ENCODE results near the gene NEMP1.

Gene NEMP1

GRCh38 chr12:57109207-57110103 is 30.9 kb upstream of the NEMP1 start:
- no CpG with 5 or more reads among the region's 7 CpGs for WGBS, 2 donors (ENCODE audit: extremely low coverage in 2 of 2, insufficient read length in 2 of 2, insufficient replicate concordance in 1 of 2)
- Histone ChIP-seq H3K27ac (replicated peaks; ENCODE audit: low read length) (no peak overlapping the region), H3K14ac (ENCODE audit: low read length) (no peak overlapping the region)

GRCh38 chr12:57107456-57108155 is 29.0 kb upstream of the NEMP1 start:
- Histone ChIP-seq H3K23ac (ENCODE audit: low read depth, low read length, poor library complexity) (no peak overlapping the region), H3K27me3 (ENCODE audit: control insufficient read depth in 3 of 3, insufficient read depth in 3 of 3, low read depth in 1 of 3, low read length in 3 of 3) (no peaks in the 10 kb centered on the region), H3K36me3 (replicated peaks in 1 of 2; ENCODE audit: control insufficient read depth in 2 of 2, insufficient read depth in 2 of 2, low read length in 2 of 2) (peaks cover 0 to 52% of the 10 kb centered on the region in 2 donors), H3K9me3 (replicated peaks in 1 of 2; ENCODE audit: control insufficient read depth in 2 of 2, insufficient read depth in 1 of 2, low read depth in 1 of 2, low read length in 2 of 2) (no peaks in the 10 kb centered on the region), H3K4ac (ENCODE audit: low read length) (no peak overlapping the region), H2BK120ac (ENCODE audit: low read depth, low read length) (no peak overlapping the region), H3K27ac (replicated peaks; ENCODE audit: low read length) (no peak overlapping the region), H3K4me1 (ENCODE audit: control insufficient read depth in 2 of 2, insufficient read depth in 1 of 2, low read depth in 1 of 2, low read length in 2 of 2) (peaks cover 9 to 20% of the 10 kb centered on the region in 2 donors), H2AFZ (ENCODE audit: low read length) (no peak overlapping the region), H3K9ac (ENCODE audit: low read depth, low read length, poor library complexity) (no peak overlapping the region), H3K4me2 (ENCODE audit: insufficient read depth, low read length, poor library complexity, severe bottlenecking) (no peak overlapping the region), H2BK5ac (ENCODE audit: low read length) (no peak overlapping the region), H2BK15ac (ENCODE audit: low read length) (no peak overlapping the region), H2AK5ac (ENCODE audit: low read depth, low read length) (peak overlapping the region; percentile 58), H4K91ac (ENCODE audit: low read depth, low read length, poor library complexity) (no peak overlapping the region), H3K14ac (ENCODE audit: low read length) (no peak overlapping the region), H3K18ac (ENCODE audit: low read length) (no peak overlapping the region), H4K8ac (ENCODE audit: low read depth, low read length) (no peak overlapping the region), H3K79me1 (ENCODE audit: low read depth, low read length) (no peaks in the 10 kb centered on the region), H3K4me3 (ENCODE audit: low read length in 2 of 2) (no peak overlapping the region), H2BK12ac (ENCODE audit: low read length) (no peak overlapping the region)
- DNase-seq (ENCODE audit: low spot score) = no peak
- no CpG with 5 or more reads among the region's 7 CpGs for WGBS, 2 donors (ENCODE audit: extremely low coverage in 2 of 2, insufficient read length in 2 of 2, insufficient replicate concordance in 1 of 2)

More at GRCh38 chr12:57109207-57110103, 30.9 kb upstream of the NEMP1 start:
- H3K79me1 ChIP-seq (ENCODE audit: low read depth, low read length) = no peaks in the 10 kb centered on the region
- DNase-seq (ENCODE audit: low spot score) = no peak
- peak overlapping the region; percentile 15 for H2BK15ac ChIP-seq (ENCODE audit: low read length)
- H3K36me3 ChIP-seq (replicated peaks in 1 of 2; ENCODE audit: control insufficient read depth in 2 of 2, insufficient read depth in 2 of 2, low read length in 2 of 2) = peaks cover 0 to 43% of the 10 kb centered on the region in 2 donors
- no peak overlapping the region for H2BK12ac ChIP-seq (ENCODE audit: low read length)
- H2BK5ac ChIP-seq (ENCODE audit: low read length) = no peak overlapping the region
- H2BK120ac ChIP-seq (ENCODE audit: low read depth, low read length) = no peak overlapping the region
- H3K4me2 ChIP-seq (ENCODE audit: insufficient read depth, low read length, poor library complexity, severe bottlenecking) = no peak overlapping the region
- H4K8ac ChIP-seq (ENCODE audit: low read depth, low read length) = no peak overlapping the region
- H3K9ac ChIP-seq (ENCODE audit: low read depth, low read length, poor library complexity) = no peak overlapping the region
- H3K4ac ChIP-seq (ENCODE audit: low read length) = no peak overlapping the region
- no peak overlapping the region for H3K23ac ChIP-seq (ENCODE audit: low read depth, low read length, poor library complexity)
- H3K18ac ChIP-seq (ENCODE audit: low read length) = peak overlapping the region; percentile 62
- peaks cover 8 to 19% of the 10 kb centered on the region in 2 donors for H3K4me1 ChIP-seq (ENCODE audit: control insufficient read depth in 2 of 2, insufficient read depth in 1 of 2, low read depth in 1 of 2, low read length in 2 of 2)
- H2AK5ac ChIP-seq (ENCODE audit: low read depth, low read length) = no peak overlapping the region
- peak overlapping the region; percentile 74 for H2AFZ ChIP-seq (ENCODE audit: low read length)
- peak overlapping the region in 1 of 2 donors; percentile 66 for H3K4me3 ChIP-seq (ENCODE audit: low read length in 2 of 2)
- H3K27me3 ChIP-seq (ENCODE audit: control insufficient read depth in 3 of 3, insufficient read depth in 3 of 3, low read depth in 1 of 3, low read length in 3 of 3) = no peaks in the 10 kb centered on the region
- H4K91ac ChIP-seq (ENCODE audit: low read depth, low read length, poor library complexity) = no peak overlapping the region
- H3K9me3 ChIP-seq (replicated peaks in 1 of 2; ENCODE audit: control insufficient read depth in 2 of 2, insufficient read depth in 1 of 2, low read depth in 1 of 2, low read length in 2 of 2) = no peaks in the 10 kb centered on the region

- H3K36me3 ChIP-seq (replicated peaks in 1 of 2; ENCODE audit: control insufficient read depth in 2 of 2, insufficient read depth in 2 of 2, low read length in 2 of 2) = peaks cover 0 to 62% of the 10 kb centered on the region in 2 donors
- H3K23ac ChIP-seq (ENCODE audit: low read depth, low read length, poor library complexity) = peak overlapping the region; percentile 65
- no peak overlapping the region for H2BK120ac ChIP-seq (ENCODE audit: low read depth, low read length)
- peak overlapping the region; percentile 22 for H3K18ac ChIP-seq (ENCODE audit: low read length)
- no peaks in the 10 kb centered on the region for H3K79me1 ChIP-seq (ENCODE audit: low read depth, low read length)
- H2AK5ac ChIP-seq (ENCODE audit: low read depth, low read length) = no peak overlapping the region
- H4K8ac ChIP-seq (ENCODE audit: low read depth, low read length) = no peak overlapping the region
- peak overlapping the region; percentile 47 for H4K91ac ChIP-seq (ENCODE audit: low read depth, low read length, poor library complexity)
- peak overlapping the region; percentile 34 for H2BK15ac ChIP-seq (ENCODE audit: low read length)
- H3K27me3 ChIP-seq (ENCODE audit: control insufficient read depth in 3 of 3, insufficient read depth in 3 of 3, low read depth in 1 of 3, low read length in 3 of 3) = no peaks in the 10 kb centered on the region
- no CpG with 5 or more reads among the region's 9 CpGs for WGBS, 2 donors (ENCODE audit: extremely low coverage in 2 of 2, insufficient read length in 2 of 2, insufficient replicate concordance in 1 of 2)
- H3K9me3 ChIP-seq (replicated peaks in 1 of 2; ENCODE audit: control insufficient read depth in 2 of 2, insufficient read depth in 1 of 2, low read depth in 1 of 2, low read length in 2 of 2) = no peaks in the 10 kb centered on the region
- H3K9ac ChIP-seq (ENCODE audit: low read depth, low read length, poor library complexity) = no peak overlapping the region
- no peak overlapping the region for H2AFZ ChIP-seq (ENCODE audit: low read length)
- peaks cover 13 to 17% of the 10 kb centered on the region in 2 donors for H3K4me1 ChIP-seq (ENCODE audit: control insufficient read depth in 2 of 2, insufficient read depth in 1 of 2, low read depth in 1 of 2, low read length in 2 of 2)
- no peak overlapping the region for H3K4ac ChIP-seq (ENCODE audit: low read length)
- H3K4me3 ChIP-seq (ENCODE audit: low read length in 2 of 2) = no peak overlapping the region
- H3K27ac ChIP-seq (replicated peaks; ENCODE audit: low read length) = no peak overlapping the region
- H2BK12ac ChIP-seq (ENCODE audit: low read length) = no peak overlapping the region
- DNase-seq (ENCODE audit: low spot score) = no peak
- H3K14ac ChIP-seq (ENCODE audit: low read length) = peak overlapping the region; percentile 72
- no peak overlapping the region for H3K4me2 ChIP-seq (ENCODE audit: insufficient read depth, low read length, poor library complexity, severe bottlenecking)
- no peak overlapping the region for H2BK5ac ChIP-seq (ENCODE audit: low read length)
These were observed 27.6 kb upstream of the NEMP1 start for GRCh38 chr12:57106021-57106708.
